Measurements from ENCODE around the gene RHBDD3.
A peak's percentile ranks its signal among the peaks of the same experiment; 100 is the strongest.

Gene RHBDD3

GRCh38 chr22:29267858-29268510 lies at the start of gene RHBDD3, which contains the start of gene EWSR1:
Gene RHBDD3, minus strand, starts transcription at chr22:29267981. Its CDS starts 2,355 bp downstream, at chr22:29265626.
Gene EWSR1, plus strand, starts transcription at chr22:29268268. Its CDS starts 69 bp downstream, at chr22:29268337.
- no peak for TF ChIP-seq CTCF (IDR thresholded peaks at IDR 0.05; ENCODE audit: low read depth, low read length, missing control alignments)
- peak within 1 kb of the TSS; percentile 96 for H3K4me3 ChIP-seq (ENCODE audit: low read depth, low read length)
- DNase-seq (ENCODE audit: low read depth): peak; percentile 90

DNA sequence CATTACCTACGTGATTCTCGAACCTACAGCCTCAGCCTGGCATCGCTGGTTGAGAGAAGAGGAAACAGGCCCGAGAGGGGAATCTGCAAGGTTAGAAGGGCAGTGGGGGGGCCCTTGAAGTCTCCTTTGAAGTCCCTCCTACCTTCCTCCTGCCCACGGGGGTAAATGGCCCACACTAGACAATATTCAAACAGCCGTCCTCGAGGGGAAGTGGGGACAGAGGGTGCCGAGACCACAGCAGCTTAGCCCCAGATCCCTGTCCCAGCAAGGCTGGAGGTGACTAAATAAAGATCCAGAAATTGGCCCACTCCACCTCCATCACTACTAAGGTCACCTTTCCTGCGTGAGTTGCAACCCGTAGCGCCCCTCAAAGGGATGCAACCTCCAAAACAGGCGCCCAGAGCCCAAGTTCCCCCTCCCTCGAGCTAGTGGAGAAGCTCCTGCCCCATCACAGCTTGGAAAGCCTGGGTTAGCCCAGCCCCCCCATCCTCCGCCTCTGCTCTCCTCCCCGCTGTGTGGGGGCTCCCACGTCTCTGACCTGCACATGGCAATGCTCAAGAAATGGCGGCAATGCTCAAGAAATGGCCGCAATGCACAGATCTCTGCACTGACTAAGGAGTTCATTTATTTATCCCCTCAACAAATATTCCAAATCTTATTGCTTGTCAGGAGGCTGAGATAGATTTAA lies 48.5 kb upstream of the RHBDD3 start:
- no peak for TF ChIP-seq CTCF (IDR thresholded peaks at IDR 0.05; ENCODE audit: low read depth, low read length, missing control alignments)
- DNase-seq (ENCODE audit: low read depth): no peak

GRCh38 chr22:29315286-29316140 lies 47.7 kb upstream of the RHBDD3 start, which contains the start of gene RASL10A:
Gene RASL10A, minus strand, starts transcription at chr22:29315697. Its CDS starts 451 bp downstream, at chr22:29315246.
- TF ChIP-seq CTCF (IDR thresholded peaks at IDR 0.05; ENCODE audit: low read depth, low read length, missing control alignments): no peak
- DNase-seq (ENCODE audit: low read depth): no peak
- no peak within 1 kb of the TSS for H3K4me3 ChIP-seq (ENCODE audit: low read depth, low read length)

More for the DNA sequence above, 48.5 kb upstream of the RHBDD3 start:
- no peak overlapping the region for H3K4me3 ChIP-seq (ENCODE audit: low read depth, low read length)

DNA sequence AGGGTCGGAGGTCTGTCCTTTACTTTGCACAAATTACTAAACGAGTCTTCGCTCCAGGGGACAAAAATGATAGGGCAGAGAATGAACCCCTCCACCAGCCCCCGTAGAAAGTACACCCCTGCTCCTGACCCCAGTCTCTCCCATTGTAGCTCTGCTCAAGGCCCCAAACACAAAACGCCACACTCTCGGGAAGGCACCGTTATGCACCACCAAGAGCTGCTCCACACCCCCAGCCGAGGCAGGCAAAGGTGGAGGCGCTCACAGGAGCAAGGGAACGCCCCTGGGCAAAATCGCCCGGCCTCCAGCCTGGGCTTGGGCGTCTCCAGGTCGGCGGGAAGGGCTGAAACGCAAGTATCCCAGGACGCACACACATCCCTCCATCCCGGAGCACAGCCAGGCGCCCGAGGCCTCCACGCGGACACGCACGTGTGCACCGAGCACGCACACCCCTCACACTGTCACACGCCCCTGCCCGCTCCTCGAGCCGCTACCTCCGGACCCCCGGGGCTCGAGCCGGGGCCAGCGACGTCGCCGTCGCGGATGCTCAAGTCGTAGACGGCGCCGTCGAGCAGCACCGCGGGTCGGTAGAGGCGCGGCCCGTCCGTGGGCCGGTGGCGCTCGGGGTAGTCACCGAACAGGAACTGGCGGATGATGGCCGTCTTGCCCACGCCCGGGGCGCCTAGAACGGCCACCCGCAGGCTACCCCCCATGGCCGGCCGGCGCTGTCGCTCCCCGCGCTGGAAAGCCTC lies 46.9 kb upstream of the RHBDD3 start:
- no peak overlapping the region for H3K4me3 ChIP-seq (ENCODE audit: low read depth, low read length)
- DNase-seq (ENCODE audit: low read depth): no peak
- TF ChIP-seq CTCF (IDR thresholded peaks at IDR 0.05; ENCODE audit: low read depth, low read length, missing control alignments): no peak

GRCh38 chr22:29313576-29314466 lies 46.0 kb upstream of the RHBDD3 start:
- no peak for DNase-seq (ENCODE audit: low read depth)
- TF ChIP-seq CTCF (IDR thresholded peaks at IDR 0.05; ENCODE audit: low read depth, low read length, missing control alignments): no peak
- H3K4me3 ChIP-seq (ENCODE audit: low read depth, low read length): no peak overlapping the region

All from GM12864 (cell line).